GM20431 (cell line): ENCODE results near the gene TRIM32.

Experiments
- in situ Hi-C: fragments of 300-500 bp; cut with MseI, MboI; formaldehyde crosslinking; loops from one replicate; pipeline ENCODE4 v1.15.0; 2020; ENCODE audit warnings: low sequenced_read_pairs; ENCODE audit not compliant: unreplicated experiment

The TRIM32 gene

DNA sequence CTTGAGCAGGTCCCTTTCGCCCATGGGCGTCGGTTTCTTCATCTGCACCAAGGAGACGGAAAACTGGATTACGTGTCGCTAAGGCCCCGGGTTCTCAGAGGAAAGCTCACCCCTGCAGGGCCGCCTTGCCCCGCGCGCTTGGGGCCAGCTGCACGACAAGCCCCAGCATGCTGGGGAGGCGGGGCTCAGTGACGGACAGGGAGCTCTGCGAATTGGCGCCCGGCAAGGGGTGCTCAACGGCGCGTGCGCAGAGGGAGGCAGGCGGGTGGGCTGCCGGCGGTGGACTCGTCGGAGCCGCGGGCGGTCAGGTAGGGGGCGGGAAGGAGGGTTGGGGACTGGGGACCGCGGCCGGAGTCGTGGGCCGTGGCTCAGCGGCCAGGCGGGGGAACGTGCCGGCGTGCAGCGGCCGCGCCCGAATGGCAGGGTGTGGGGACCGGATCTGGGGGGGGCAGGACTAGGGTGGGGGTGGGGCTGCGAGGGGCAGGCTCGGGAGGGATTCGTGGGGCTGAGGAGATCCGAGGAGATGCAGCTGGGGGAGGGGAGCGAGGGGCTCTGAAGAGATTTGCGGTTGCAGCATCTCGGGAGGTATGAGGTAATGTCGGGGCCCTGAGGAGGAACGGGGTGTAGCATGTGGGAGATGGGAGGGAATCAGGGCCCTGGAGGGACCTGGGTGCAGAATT, at the start of gene TRIM32:
TRIM32 (plus strand) TSS at position 232 of the 680 bp plus-strand sequence. CDS start 10,438 bp downstream, outside the sequence.
- in situ Hi-C loops, result no loop called here

DNA sequence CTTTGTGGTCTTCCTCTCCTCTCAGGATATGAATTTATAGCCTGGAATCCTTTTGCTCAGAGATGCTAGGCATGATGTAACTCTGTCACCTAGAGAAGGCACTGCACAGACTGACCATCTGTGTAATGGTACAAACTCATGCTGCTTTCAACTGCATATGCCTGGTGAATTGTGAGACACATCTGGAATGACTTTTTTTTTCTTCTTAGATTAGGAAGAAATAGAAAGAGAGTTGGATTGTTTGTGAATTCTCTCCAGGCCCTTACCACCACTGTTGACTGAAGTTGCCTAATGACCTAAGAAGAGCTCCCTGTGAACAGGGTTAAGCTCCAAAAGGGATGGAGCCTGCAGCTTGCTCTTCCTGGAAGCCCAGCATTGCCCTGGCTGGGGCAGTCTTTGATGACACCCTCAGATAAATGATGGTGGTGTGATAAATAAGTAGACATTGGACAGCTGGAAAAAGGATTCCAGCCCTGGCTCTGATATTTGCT, 47.8 kb upstream of the TRIM32 start:
- in situ Hi-C loops, result no loop called here

DNA sequence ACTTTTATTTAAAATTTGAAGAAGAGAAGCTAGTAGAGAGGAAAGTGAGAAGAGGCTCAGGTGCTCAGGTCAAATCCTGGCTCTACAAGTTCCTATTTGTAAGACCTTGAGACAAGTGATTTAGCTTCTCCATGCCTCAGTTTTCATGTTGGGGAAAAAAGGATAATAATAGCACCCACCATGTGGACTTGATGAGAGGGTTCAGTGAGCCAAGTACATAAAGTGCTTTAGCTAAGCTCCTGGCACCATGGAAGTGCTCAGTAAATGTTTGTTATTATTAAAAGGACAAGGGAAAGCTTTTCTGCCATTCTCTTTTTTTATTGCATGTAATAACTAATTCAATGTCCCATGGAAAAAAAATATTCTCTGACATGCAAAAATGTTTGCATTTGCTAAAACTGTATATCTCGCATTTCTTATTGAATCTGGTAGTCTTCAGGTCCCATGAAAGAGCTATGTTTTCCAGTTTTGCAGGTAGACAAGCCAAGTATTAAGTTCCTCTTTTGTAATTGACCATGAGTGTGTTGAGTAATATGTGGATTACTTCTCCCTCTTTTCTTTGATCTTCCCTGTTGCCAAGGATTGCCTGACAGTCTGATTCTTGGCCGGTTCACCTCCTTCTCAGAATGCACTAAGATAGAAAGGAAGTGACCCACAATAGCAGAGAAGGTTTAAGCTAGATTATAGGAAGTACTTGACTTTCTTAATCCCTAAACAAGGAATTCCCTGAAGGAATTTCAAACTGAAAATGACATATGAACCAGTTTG, 45.6 kb upstream of the TRIM32 start:
- in situ Hi-C loops, result no loop called here

- in situ Hi-C loops, result no loop called here
These were observed 43.4 kb upstream of the TRIM32 start for GRCh38 chr9:116643691-116644090.

- in situ Hi-C loops, result no loop called here
These were observed 42.9 kb upstream of the TRIM32 start for GRCh38 chr9:116644091-116644688.

DNA sequence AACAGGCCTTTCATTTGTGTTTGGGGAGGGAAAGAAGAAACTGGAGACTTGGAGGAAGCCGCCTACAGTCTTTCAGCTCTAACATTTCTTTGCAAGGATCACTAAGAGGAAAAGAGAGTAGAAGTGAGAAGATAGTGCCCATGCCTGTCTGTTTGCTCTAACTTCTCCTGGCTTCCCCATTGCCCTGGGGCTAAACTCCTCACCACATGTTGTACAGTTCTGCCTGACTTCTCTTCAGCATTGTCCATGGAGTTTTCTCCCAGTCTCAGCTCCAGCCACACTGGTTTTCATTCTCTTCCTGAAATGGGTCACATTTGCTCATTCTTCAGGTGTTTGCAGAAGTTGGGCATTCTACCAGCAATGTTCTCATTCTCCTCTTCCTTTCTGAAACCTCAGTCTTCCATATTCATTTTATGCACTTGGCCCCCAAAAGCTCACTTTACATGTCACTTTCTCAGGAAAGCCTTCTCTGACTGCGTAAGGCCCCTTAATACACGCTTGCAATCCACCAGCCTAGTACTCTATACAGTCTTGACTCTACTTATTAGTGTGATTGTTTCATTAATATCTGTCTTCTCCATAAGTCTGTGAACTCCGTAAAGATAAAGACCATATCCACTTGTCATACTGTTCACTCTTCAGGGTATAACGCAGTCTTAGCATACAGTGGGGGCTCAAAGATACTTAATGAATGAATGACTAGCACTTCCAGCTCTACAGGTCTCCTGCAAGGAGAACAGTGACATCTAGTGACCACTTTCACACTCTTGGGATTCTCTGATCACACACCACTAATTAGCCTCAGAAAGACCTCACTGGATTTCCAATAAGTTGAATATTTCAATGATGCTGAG, 40.2 kb upstream of the TRIM32 start:
- in situ Hi-C loops, result no loop called here

- in situ Hi-C loops, result no loop called here
These were observed 39.6 kb upstream of the TRIM32 start for GRCh38 chr9:116647515-116647809.

GRCh38 chr9:116653348-116654058, 33.6 kb upstream of the TRIM32 start:
- in situ Hi-C loops, result loop anchor here (25.0 kb wide), 1 partner anchor 1066 kb away; no protein-coding TSS in a partner anchor

DNA sequence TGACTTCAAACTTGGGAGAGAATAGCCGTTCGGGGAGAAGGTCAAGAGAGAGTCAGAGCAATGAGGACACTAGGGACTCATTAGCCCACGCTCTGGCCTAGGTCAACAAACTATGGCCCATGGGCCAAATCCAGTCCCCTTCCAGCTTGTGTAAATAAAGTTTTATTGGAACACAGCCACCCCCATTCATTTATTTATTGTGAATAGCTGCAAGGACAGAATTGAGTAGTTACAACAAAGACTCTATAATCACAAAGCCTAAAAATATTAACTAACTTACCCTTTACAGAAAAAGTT, 33.1 kb upstream of the TRIM32 start:
- in situ Hi-C loops, result loop anchor here (25.0 kb wide), 1 partner anchor 1067 kb away; no protein-coding TSS in a partner anchor

GRCh38 chr9:116656501-116656971, 30.6 kb upstream of the TRIM32 start:
- in situ Hi-C loops, result loop anchor here (25.0 kb wide), 1 partner anchor 1069 kb away; no protein-coding TSS in a partner anchor

DNA sequence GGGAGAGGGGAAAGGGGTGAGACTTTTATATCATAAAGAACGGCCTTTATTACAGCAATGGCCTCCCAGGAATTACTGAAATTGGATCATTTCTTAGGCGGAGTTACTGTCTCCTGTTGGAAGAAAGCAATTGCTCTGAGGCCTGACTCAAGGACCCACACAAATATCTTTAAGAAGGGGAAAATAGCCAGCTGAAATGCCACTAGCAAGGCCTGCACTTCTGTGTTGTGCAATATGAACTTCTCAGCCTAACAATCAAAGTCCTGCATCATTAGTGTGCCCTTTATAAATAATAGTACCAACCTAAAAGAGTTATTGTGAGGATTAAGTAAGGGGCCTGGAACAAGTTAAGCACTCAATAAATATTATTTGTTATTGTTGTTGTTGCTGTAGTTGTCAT, 30.1 kb upstream of the TRIM32 start:
- in situ Hi-C loops, result loop anchor here (25.0 kb wide), 1 partner anchor 1070 kb away; no protein-coding TSS in a partner anchor

- in situ Hi-C loops, result loop anchor here (25.0 kb wide), 1 partner anchor 1071 kb away; no protein-coding TSS in a partner anchor
These were observed 28.8 kb upstream of the TRIM32 start for GRCh38 chr9:116658265-116658664.

- in situ Hi-C loops, result loop anchor here (25.0 kb wide), 1 partner anchor 1074 kb away; no protein-coding TSS in a partner anchor
These were observed 25.8 kb upstream of the TRIM32 start for GRCh38 chr9:116661037-116661954.

GRCh38 chr9:116662646-116663310, 24.3 kb upstream of the TRIM32 start:
- in situ Hi-C loops, result loop anchor here (25.0 kb wide), 1 partner anchor 1075 kb away; no protein-coding TSS in a partner anchor

DNA sequence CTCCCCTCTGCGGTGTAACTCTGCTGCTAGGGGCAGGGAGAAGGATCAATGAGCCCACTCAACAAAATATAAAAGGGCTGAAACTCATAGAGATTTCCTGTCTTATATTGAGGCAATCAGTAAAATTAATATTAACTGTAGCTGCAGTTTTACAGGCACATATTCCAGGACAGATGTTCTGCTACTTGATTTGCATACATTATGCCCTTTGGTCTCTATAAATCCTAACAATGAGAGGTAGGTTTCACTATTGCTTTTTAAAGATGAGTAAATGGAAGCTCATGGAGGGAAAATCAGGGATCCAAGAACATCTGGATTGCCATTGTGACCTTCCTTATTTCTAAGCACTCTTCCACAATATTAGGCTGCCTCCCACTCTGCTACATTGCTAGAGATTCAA, 23.5 kb upstream of the TRIM32 start:
- in situ Hi-C loops, result loop anchor here (25.0 kb wide), 1 partner anchor 1076 kb away; no protein-coding TSS in a partner anchor

DNA sequence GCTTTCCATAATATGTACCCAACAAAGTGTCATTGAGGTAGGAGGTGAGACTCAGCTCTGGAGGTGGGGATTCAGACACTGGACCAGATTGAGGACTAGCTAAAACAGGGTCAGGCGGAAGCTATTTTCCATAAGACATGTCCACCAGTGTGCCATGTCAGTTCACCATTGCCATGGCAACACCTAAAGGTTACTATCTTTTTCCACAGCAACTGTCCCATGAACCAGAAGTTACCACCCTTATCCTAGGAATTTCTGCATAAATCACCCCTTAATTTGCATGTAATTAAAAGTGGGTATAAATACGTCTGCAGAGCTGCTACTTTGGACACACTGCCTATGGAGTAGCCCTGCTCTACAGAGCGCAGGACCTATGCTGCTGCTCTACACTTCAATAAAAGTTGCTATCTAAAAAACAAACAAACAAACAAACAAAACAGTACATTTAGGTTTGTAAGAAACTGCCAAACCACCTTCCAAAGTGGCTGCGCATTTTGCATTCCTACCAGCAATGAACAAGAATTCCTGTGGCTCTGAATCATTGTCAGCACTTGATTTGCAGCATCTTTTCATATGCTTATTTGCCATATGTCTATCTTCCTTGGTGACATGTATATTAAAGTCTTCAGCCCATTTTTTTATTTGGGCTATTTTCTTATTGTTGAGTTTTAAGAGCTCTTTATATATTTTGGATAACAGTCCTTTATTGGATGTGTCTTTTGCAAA, 18.0 kb upstream of the TRIM32 start:
- in situ Hi-C loops, result loop anchor here (25.0 kb wide), 1 partner anchor 1082 kb away; no protein-coding TSS in a partner anchor

DNA sequence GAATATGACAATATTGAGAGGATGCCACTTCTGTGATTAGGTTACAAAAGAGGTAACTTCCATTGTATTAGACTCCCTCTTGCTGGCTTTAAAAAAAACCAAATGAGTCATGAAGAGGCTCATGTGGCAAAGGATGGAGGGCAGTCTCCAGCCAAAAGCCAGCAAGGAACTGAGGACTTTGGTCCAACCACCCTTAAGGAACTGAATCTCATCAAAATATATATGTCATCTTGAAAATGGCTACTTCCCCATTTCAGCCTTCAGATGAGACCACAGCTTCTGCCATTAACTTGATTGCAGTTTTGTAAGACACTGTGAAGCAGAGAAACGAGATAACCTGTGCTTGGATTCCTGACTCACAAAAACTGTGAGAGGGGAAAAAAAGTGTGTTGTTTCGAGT, 15.5 kb upstream of the TRIM32 start:
- in situ Hi-C loops, result loop anchor here (25.0 kb wide), 1 partner anchor 1084 kb away; no protein-coding TSS in a partner anchor
